ENCODE measurements around the gene UBE2H.
A peak's percentile ranks its signal among the peaks of the same experiment; 100 is the strongest.
"Not testable (repeated sequence)": the region's sequence is repeated elsewhere in the genome, so short reads cannot be mapped to it uniquely, and the experiment has no call there.

The UBE2H gene

GRCh38 chr7:129816742-129817141 lies 136.0 kb downstream of the UBE2H start:
- DNase-seq (ENCODE audit: low spot score): no peak

- DNase-seq (ENCODE audit: low spot score): no peak
Observed at GRCh38 chr7:129807863-129808262, 144.9 kb downstream of the UBE2H start.

GRCh38 chr7:129804890-129805719 lies 147.7 kb downstream of the UBE2H start:
- no peak for DNase-seq (ENCODE audit: low spot score)

- no peak for DNase-seq (ENCODE audit: low spot score)
Observed at GRCh38 chr7:129804111-129804889, 148.5 kb downstream of the UBE2H start.

- DNase-seq (ENCODE audit: low spot score): no peak
Observed at GRCh38 chr7:129803546-129804081, 149.1 kb downstream of the UBE2H start.

GRCh38 chr7:129801882-129802281 lies 150.9 kb downstream of the UBE2H start:
- no peak for DNase-seq (ENCODE audit: low spot score)

- no peak for DNase-seq (ENCODE audit: low spot score)
Observed at GRCh38 chr7:129800901-129801300, 151.9 kb downstream of the UBE2H start.

GRCh38 chr7:129799350-129799955 lies 153.3 kb downstream of the UBE2H start:
- no peak for DNase-seq (ENCODE audit: low spot score)

GRCh38 chr7:129798616-129799349 lies 154.0 kb downstream of the UBE2H start:
- no peak for DNase-seq (ENCODE audit: low spot score)

- peak; percentile 70 for DNase-seq (ENCODE audit: low spot score)
Observed at GRCh38 chr7:129797214-129797789, 155.5 kb downstream of the UBE2H start.

- DNase-seq (ENCODE audit: low spot score): no peak
Observed at GRCh38 chr7:129796186-129796775, 156.5 kb downstream of the UBE2H start.

- not testable (repeated sequence) for DNase-seq (ENCODE audit: low spot score)
Observed at GRCh38 chr7:129794461-129794860, 158.3 kb downstream of the UBE2H start.

GRCh38 chr7:129793506-129794310 lies 159.1 kb downstream of the UBE2H start:
- DNase-seq (ENCODE audit: low spot score): no peak

GRCh38 chr7:129792721-129793120 lies 160.0 kb downstream of the UBE2H start:
- no peak for DNase-seq (ENCODE audit: low spot score)

GRCh38 chr7:129790136-129790535 lies 162.6 kb downstream of the UBE2H start:
- no peak for DNase-seq (ENCODE audit: low spot score)

- DNase-seq (ENCODE audit: low spot score): no peak
Observed at GRCh38 chr7:129789652-129790051, 163.1 kb downstream of the UBE2H start.

GRCh38 chr7:129789000-129789399 lies 163.8 kb downstream of the UBE2H start:
- DNase-seq (ENCODE audit: low spot score): no peak

- no peak for DNase-seq (ENCODE audit: low spot score)
Observed at GRCh38 chr7:129786825-129787563, 165.8 kb downstream of the UBE2H start.
